ENCODE results near the gene CNTD1. TPM values are rescaled to one million over a fixed set of nuclear protein-coding genes. Genes with fewer than 3 reads are reported as not detected.

The CNTD1 gene
- total and polyA plus RNA-seq, 2 experiments from 2014 or later, result 0.71 TPM; not detected in 1

GRCh38 chr17:42814633-42815399, 16.2 kb downstream of the CNTD1 start:
- no peak overlapping the region for H2AFZ ChIP-seq
- peaks cover 72% of the 10 kb centered on the region for H3K36me3 ChIP-seq (ENCODE audit: low read depth)
- peak overlapping the region; percentile 55 for H3K27ac ChIP-seq
- 52% methylated on average over 8 of the region's 8 CpGs for WGBS, 2 experiments (ENCODE audit: low coverage in 1 of 2, low lambda C conversion rate in 2 of 2, missing lambda C conversion rate in 2 of 2)
- H3K79me2 ChIP-seq (ENCODE audit: insufficient read depth), result peaks cover 11% of the 10 kb centered on the region
- no peaks in the 10 kb centered on the region for H4K20me1 ChIP-seq (ENCODE audit: insufficient read depth)
- H3K9me2 ChIP-seq (ENCODE audit: insufficient read depth), result no peaks in the 10 kb centered on the region
- H3K4me3 ChIP-seq, result no peak overlapping the region
- peaks cover 33% of the 10 kb centered on the region for H3K4me1 ChIP-seq (ENCODE audit: insufficient read depth)
- in situ Hi-C loops (cut with MboI), result no loop called here
- peak; percentile 93 for DNase-seq
- no peak overlapping the region for H3K9ac ChIP-seq
- peak overlapping the region; percentile 58 for H3K4me2 ChIP-seq (ENCODE audit: unreplicated experiment)
- no peak for TF ChIP-seq EZH2phosphoT487 (IDR thresholded peaks at IDR 0.05; ENCODE audit: insufficient read depth, low read depth)
- no peak for TF ChIP-seq EZH2 (IDR thresholded peaks at IDR 0.05; ENCODE audit: insufficient read depth, poor library complexity, severe bottlenecking)
- peaks cover 71% of the 10 kb centered on the region for H3F3A ChIP-seq (ENCODE audit: insufficient read depth)
- no peaks in the 10 kb centered on the region for H3K27me3 ChIP-seq (replicated peaks; ENCODE audit: insufficient read depth)
- H3K9me3 ChIP-seq (ENCODE audit: low read depth), result no peaks in the 10 kb centered on the region

DNA sequence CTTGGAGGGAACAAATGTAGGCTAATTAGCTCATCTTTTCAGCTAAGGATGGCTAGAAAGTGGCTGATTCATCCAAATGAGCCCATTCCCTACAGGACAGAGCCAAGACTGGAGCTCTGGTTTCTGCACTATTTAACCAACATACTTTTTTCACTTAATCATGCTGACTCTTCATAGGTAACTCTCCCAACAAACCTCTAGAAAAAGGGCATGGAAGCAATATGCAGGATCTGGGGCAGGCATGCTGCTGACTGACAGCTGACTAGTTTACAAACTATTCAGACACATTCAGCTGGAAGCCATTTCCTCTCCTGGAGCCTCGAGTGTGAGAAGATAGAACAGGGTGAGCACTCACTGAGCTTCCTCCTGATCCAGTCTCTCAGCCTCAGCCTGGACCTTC, 19.2 kb downstream of the CNTD1 start:
- H3K9ac ChIP-seq, result peak overlapping the region; percentile 32; the same call in 1 of the 2 replicates
- H3K4me2 ChIP-seq (ENCODE audit: unreplicated experiment), result peak overlapping the region; percentile 30
- in situ Hi-C loops (cut with MboI), result no loop called here
- H3K4me1 ChIP-seq (ENCODE audit: insufficient read depth), result peaks cover 39% of the 10 kb centered on the region
- peaks cover 41% of the 10 kb centered on the region for H3K79me2 ChIP-seq (ENCODE audit: insufficient read depth)
- no peak for TF ChIP-seq EZH2phosphoT487 (IDR thresholded peaks at IDR 0.05; ENCODE audit: insufficient read depth, low read depth)
- no peak for TF ChIP-seq EZH2 (IDR thresholded peaks at IDR 0.05; ENCODE audit: insufficient read depth, poor library complexity, severe bottlenecking)
- peak overlapping the region; percentile 65 for H3K27ac ChIP-seq
- peaks cover 67% of the 10 kb centered on the region for H3K36me3 ChIP-seq (ENCODE audit: low read depth)
- no peak overlapping the region for H2AFZ ChIP-seq
- no peaks in the 10 kb centered on the region for H3K9me2 ChIP-seq (ENCODE audit: insufficient read depth)
- peak; percentile 51 for DNase-seq
- peaks cover 65% of the 10 kb centered on the region for H3F3A ChIP-seq (ENCODE audit: insufficient read depth)
- H4K20me1 ChIP-seq (ENCODE audit: insufficient read depth), result no peaks in the 10 kb centered on the region
- H3K27me3 ChIP-seq (replicated peaks; ENCODE audit: insufficient read depth), result no peaks in the 10 kb centered on the region
- H3K4me3 ChIP-seq, result no peak overlapping the region
- WGBS, 2 experiments (ENCODE audit: low coverage in 1 of 2, low lambda C conversion rate in 2 of 2, missing lambda C conversion rate in 2 of 2), result 0 to 9% methylated on average over 1 of the region's 1 CpG
- no peaks in the 10 kb centered on the region for H3K9me3 ChIP-seq (ENCODE audit: low read depth)

DNA sequence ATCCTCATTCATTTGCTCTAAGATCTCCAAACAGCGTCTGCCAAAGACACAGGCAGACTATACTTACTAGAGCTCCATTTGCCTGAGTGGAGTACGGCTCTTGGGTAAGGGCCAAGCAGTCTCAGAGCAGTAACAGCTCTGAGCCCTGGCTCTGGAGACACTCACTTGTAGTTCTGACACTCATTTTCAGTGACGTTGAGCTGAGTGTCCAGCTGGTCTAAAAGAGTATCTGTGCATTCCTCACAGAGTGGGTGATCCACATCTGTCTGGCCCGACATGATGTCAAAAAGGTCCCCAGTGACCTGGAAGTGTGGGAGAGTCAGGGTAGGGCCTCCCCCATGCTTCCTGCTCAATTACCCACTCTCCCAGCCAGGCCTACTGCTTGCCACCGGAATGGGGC, 19.7 kb downstream of the CNTD1 start:
- Histone ChIP-seq H3K27ac (peak overlapping the region; percentile 65), H3K4me2 (ENCODE audit: unreplicated experiment) (peak overlapping the region; percentile 30), H3F3A (ENCODE audit: insufficient read depth) (peaks cover 65% of the 10 kb centered on the region), H3K9ac (peak overlapping the region; percentile 32; the same call in 1 of the 2 replicates), H3K4me1 (ENCODE audit: insufficient read depth) (peaks cover 45% of the 10 kb centered on the region), H2AFZ (no peak overlapping the region), H3K79me2 (ENCODE audit: insufficient read depth) (peaks cover 46% of the 10 kb centered on the region), H4K20me1 (ENCODE audit: insufficient read depth) (no peaks in the 10 kb centered on the region), H3K9me3 (ENCODE audit: low read depth) (no peaks in the 10 kb centered on the region), H3K9me2 (ENCODE audit: insufficient read depth) (no peaks in the 10 kb centered on the region), H3K27me3 (replicated peaks; ENCODE audit: insufficient read depth) (no peaks in the 10 kb centered on the region), H3K36me3 (ENCODE audit: low read depth) (peaks cover 62% of the 10 kb centered on the region), H3K4me3 (no peak overlapping the region)
- in situ Hi-C loops (cut with MboI), result no loop called here
- WGBS, 2 experiments (ENCODE audit: low coverage in 1 of 2, low lambda C conversion rate in 2 of 2, missing lambda C conversion rate in 2 of 2), result 86 to 87% methylated on average over 5 of the region's 5 CpGs
- DNase-seq, result peak; percentile 32
- TF ChIP-seq EZH2phosphoT487 (IDR thresholded peaks at IDR 0.05; ENCODE audit: insufficient read depth, low read depth), result no peak
- TF ChIP-seq EZH2 (IDR thresholded peaks at IDR 0.05; ENCODE audit: insufficient read depth, poor library complexity, severe bottlenecking), result no peak

DNA sequence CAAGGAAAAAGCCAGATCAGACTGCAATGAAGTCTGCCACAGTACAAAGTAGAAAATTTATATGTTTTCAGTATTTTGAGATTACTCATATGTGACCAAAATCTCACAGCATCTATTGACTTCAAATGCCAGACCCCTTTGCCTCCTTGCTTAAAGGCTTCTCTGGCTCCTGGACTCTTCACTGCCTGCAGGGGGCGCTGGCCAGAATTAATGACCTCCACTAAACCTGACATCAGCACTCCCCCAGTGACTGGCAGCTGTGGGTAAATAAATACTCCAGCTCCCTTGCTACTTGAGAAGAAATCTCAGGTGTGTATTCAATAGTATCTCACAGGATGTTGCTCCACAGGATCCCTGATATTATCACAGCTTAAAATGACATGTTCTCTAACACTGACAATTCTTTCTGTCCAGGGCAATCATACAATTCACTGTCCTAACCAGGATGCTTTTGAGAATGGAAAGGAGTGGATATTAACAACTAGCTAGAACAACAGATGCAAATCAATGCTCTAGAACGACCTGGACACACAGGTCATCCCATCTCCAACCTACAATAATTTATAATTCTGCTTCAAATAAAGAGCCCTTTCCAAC, 21.4 kb downstream of the CNTD1 start:
- Histone ChIP-seq H3K9me2 (ENCODE audit: insufficient read depth) (no peaks in the 10 kb centered on the region), H3K9me3 (ENCODE audit: low read depth) (no peaks in the 10 kb centered on the region), H3K79me2 (ENCODE audit: insufficient read depth) (peaks cover 53% of the 10 kb centered on the region), H2AFZ (no peak overlapping the region), H3K4me1 (ENCODE audit: insufficient read depth) (peaks cover 32% of the 10 kb centered on the region), H3K27ac (no peak overlapping the region), H3K9ac (no peak overlapping the region), H3K4me3 (no peak overlapping the region), H3K4me2 (ENCODE audit: unreplicated experiment) (no peak overlapping the region), H4K20me1 (ENCODE audit: insufficient read depth) (no peaks in the 10 kb centered on the region), H3F3A (ENCODE audit: insufficient read depth) (peaks cover 51% of the 10 kb centered on the region), H3K27me3 (replicated peaks; ENCODE audit: insufficient read depth) (no peaks in the 10 kb centered on the region), H3K36me3 (ENCODE audit: low read depth) (peaks cover 53% of the 10 kb centered on the region)
- DNase-seq, result peak; percentile 82
- 3 to 5% methylated on average over 2 of the region's 2 CpGs for WGBS, 2 experiments (ENCODE audit: low coverage in 1 of 2, low lambda C conversion rate in 2 of 2, missing lambda C conversion rate in 2 of 2)
- TF ChIP-seq EZH2phosphoT487 (IDR thresholded peaks at IDR 0.05; ENCODE audit: insufficient read depth, low read depth) (no peak), EZH2 (IDR thresholded peaks at IDR 0.05; ENCODE audit: insufficient read depth, poor library complexity, severe bottlenecking) (no peak)
- in situ Hi-C loops (cut with MboI), result no loop called here
